ENCODE data around the gene CDH13.

DNA sequence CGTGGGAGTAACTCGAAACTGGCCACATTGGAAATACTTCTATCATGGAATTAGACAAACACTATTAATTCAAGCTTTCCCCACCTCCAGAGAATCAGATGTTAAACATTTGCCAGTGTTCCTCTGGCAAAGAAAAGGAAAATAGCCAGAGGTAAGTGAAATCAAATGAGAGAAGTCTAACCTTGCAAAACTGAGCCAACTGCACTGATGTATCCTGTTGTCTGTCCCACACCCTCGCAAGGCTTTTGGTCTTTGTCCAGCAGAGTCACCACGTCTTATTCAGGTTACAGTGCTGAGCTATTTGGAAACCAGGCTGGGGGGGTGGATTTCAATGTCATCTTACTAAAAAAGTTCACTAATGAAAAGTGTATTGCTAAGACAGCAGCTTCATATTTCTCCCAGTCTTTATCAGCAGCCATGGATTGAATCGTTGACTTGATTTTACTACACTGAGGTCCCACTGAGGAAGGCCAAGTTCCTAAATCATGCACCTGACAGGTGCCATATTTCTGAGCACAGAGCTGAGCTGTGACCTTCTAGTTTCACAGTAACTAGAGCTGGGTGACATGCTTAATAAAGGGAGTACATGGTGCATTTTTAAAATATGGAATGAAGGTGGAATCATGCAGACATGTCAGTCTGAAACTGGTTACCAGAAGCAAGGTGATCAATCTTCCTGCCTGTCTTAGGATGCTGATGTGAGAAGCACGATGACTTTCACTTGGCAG is 1095.9 kb downstream of the CDH13 start:
- TF ChIP-seq, protein P1, sequence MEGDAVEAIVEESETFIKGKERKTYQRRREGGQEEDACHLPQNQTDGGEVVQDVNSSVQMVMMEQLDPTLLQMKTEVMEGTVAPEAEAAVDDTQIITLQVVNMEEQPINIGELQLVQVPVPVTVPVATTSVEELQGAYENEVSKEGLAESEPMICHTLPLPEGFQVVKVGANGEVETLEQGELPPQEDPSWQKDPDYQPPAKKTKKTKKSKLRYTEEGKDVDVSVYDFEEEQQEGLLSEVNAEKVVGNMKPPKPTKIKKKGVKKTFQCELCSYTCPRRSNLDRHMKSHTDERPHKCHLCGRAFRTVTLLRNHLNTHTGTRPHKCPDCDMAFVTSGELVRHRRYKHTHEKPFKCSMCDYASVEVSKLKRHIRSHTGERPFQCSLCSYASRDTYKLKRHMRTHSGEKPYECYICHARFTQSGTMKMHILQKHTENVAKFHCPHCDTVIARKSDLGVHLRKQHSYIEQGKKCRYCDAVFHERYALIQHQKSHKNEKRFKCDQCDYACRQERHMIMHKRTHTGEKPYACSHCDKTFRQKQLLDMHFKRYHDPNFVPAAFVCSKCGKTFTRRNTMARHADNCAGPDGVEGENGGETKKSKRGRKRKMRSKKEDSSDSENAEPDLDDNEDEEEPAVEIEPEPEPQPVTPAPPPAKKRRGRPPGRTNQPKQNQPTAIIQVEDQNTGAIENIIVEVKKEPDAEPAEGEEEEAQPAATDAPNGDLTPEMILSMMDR (IDR thresholded peaks at IDR 0.05): no peak
- TF ChIP-seq, protein P2, sequence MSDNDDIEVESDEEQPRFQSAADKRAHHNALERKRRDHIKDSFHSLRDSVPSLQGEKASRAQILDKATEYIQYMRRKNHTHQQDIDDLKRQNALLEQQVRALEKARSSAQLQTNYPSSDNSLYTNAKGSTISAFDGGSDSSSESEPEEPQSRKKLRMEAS (IDR thresholded peaks at IDR 0.05): no peak
- no peak for TF ChIP-seq POLR2A (IDR thresholded peaks at IDR 0.05; ENCODE audit: low read length)
- no peak for TF ChIP-seq ZFP36 (IDR thresholded peaks at IDR 0.05; ENCODE audit: borderline replicate concordance, partially characterized antibody)
- no peak for TF ChIP-seq KDM5A (IDR thresholded peaks at IDR 0.05)
- no peak for TF ChIP-seq SMC3 (IDR thresholded peaks at IDR 0.05)
- no peak for TF ChIP-seq KDM1A (IDR thresholded peaks at IDR 0.05; ENCODE audit: low read depth)
- TF ChIP-seq CHD2 (IDR thresholded peaks at IDR 0.05; ENCODE audit: low read length, partially characterized antibody): no peak
